Mucosa of rectum (tissue), 2 donors: ENCODE results near the gene TMEM151A.

Experiments
- H3K27ac ChIP-seq, 2 donors: one replicate each; pipeline ENCODE4 v1.7.0; 2013; ENCODE audit warnings: inconsistent platforms in 2 of 2, low read depth in 2 of 2, low read length in 2 of 2
- H3K27me3 ChIP-seq, 2 donors: one replicate each; pipeline ENCODE4 v1.7.0; 2013; ENCODE audit warnings: low read length in 2 of 2; ENCODE audit not compliant: control insufficient read depth in 2 of 2, insufficient read depth in 2 of 2
- H3K36me3 ChIP-seq, 2 donors: one replicate each; pipeline ENCODE4 v1.7.0; 2013; ENCODE audit warnings: low read length in 2 of 2; ENCODE audit not compliant: control insufficient read depth in 2 of 2, insufficient read depth in 2 of 2
- H3K4me1 ChIP-seq, 2 donors: one replicate each; pipeline ENCODE4 v1.7.0; 2013; ENCODE audit warnings: low read length in 2 of 2, mild to moderate bottlenecking in 1 of 2; ENCODE audit not compliant: control insufficient read depth in 2 of 2, insufficient read depth in 2 of 2
- H3K4me3 ChIP-seq, 2 donors: one replicate each; pipeline ENCODE4 v1.7.0; 2013; ENCODE audit warnings: low read length in 2 of 2
- H3K9ac ChIP-seq, 2 donors: one replicate each; pipeline ENCODE4 v1.7.0; 2013; ENCODE audit warnings: low read length in 2 of 2, low read depth in 1 of 2, mild to moderate bottlenecking in 1 of 2
- H3K9me3 ChIP-seq, 2 donors: one replicate each; pipeline ENCODE4 v1.7.0; 2013; ENCODE audit warnings: low read length in 2 of 2; ENCODE audit not compliant: control insufficient read depth in 2 of 2
- donor health status: healthy.
- donor health status: Normal muscosa, but diverticular disease.

TMEM151A gene

DNA sequence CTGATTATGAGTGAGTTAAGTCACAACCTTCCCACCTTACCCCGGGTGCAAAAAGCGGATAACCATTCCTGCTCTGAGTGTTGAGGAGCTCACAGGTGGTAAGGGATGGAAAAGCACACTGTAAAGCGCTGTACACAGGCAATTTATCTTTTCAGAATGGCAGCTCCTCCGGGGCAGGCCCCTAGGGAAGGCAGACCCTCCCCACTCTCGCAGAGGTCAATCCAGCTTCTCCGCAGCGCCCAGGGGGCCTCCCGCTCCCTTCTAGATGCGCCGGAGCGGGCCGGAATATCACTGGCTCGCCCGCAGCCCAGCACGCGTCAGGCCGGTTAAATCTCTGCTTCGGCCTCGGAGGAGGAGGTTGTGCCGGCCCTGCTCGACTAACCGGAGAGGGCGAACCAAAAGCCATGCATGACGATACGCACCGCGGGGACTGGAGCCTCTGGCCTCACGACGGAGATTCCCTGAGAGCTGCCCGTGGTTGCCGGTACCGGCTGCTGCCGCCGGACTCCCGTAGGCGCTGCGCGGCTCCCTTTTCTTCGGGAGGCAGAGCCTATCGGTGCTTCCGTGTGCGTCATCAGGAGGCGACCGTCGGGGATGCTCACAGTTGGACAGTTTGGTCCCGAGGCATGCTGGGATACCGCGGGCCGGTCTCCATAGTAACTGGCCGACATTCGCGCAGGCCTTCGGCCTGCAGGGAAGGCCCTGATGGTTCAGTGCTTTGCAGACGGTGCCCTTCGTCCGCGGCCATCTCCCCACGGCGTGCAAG, 53.0 kb downstream of the TMEM151A start, which contains the start of gene BRMS1:
BRMS1 (minus strand) TSS at position 555 of the 766 bp plus-strand sequence. CDS start 2,870 bp downstream, outside the sequence.
- Histone ChIP-seq H3K9ac (peak within 1 kb of the TSS; percentile 94 to 95), H3K36me3 (peaks cover 23 to 26% of the 10 kb centered on the region in 2 donors), H3K4me1 (peaks cover 37 to 43% of the 10 kb centered on the region in 2 donors), H3K27ac (peak within 1 kb of the TSS; percentile 76 to 83), H3K9me3 (no peaks in the 10 kb centered on the region), H3K4me3 (peak within 1 kb of the TSS; percentile 96), H3K27me3 (no peaks in the 10 kb centered on the region)

DNA sequence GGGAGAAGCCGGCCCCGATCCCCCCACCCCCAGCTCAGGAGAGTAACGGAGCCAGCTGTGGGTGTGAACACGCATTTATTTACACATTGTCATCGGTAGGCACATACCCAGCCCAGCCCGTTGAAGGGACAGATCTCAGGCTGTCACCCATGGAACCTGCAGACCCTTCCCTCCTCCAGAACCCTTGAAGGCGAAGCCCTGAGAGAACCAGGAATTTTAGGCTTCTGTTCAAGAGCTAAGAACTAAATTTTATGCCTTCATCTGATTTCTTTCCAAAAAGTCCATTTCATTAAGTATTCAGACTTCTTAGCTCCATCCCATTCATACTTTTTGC, 53.6 kb downstream of the TMEM151A start:
- Histone ChIP-seq H3K9ac (peak overlapping the region; percentile 94 to 95), H3K27me3 (no peaks in the 10 kb centered on the region), H3K27ac (peak overlapping the region; percentile 76 to 83), H3K4me1 (peaks cover 37 to 46% of the 10 kb centered on the region in 2 donors), H3K9me3 (no peaks in the 10 kb centered on the region), H3K36me3 (peaks cover 20% of the 10 kb centered on the region in 2 donors), H3K4me3 (peak overlapping the region; percentile 96)
